Mucosa of descending colon (tissue), 3 donors: ENCODE data around the gene PACRG. TPM values are rescaled to one million over a fixed set of nuclear protein-coding genes. Genes with fewer than 3 reads are reported as not detected.

ENCODE experiments used
- ATAC-seq: fragments of 200-7000 bp; cut with Tn5 transposase; one replicate; pipeline ENCODE4 v1.9.1; 2020; ENCODE audit warnings: mild to moderate bottlenecking, moderate library complexity
- DNase-seq, 3 donors: peaks; one replicate each; pipeline ENCODE4 v3.0.0-alpha.2; 2020
- H3K36me3 ChIP-seq: fragments of 200-600 bp; one replicate; pipeline ENCODE4 v1.8.0; 2021; ENCODE audit warnings: low read depth, mild to moderate bottlenecking
- H3K4me1 ChIP-seq: fragments of 200-600 bp; one replicate; pipeline ENCODE4 v1.8.0; 2021; ENCODE audit warnings: low read depth, mild to moderate bottlenecking
- H3K4me3 ChIP-seq: fragments of 200-600 bp; one replicate; pipeline ENCODE4 v1.8.0; 2021; ENCODE audit warnings: mild to moderate bottlenecking
- H3K9me3 ChIP-seq: fragments of 200-600 bp; one replicate; pipeline ENCODE4 v1.8.0; 2021; ENCODE audit warnings: mild to moderate bottlenecking
- CTCF ChIP-seq: fragments of 200-600 bp; IDR thresholded peaks from one replicate; pipeline ENCODE4 v1.8.0; 2022; ENCODE audit warnings: antibody characterized with exemption, mild to moderate bottlenecking
- intact Hi-C, 2 donors: fragments of 100-400 bp; cut with DNase I in 1 of 2; cut with micrococcal nuclease in 1 of 2; formaldehyde crosslinking; loops; one replicate each; pipeline versions ENCODE4 v1.11.0 to v1.11.1; 2022; cut with DNase I, micrococcal nuclease
- total RNA-seq, 3 donors: library from RNA; stranded (reverse); fragmentation: NEBNext Ultra II Directional in 2 of 3; extraction: Animal tissue kit (Norgen Biotek cat#: 25700) in 2 of 3; gene quantifications; one replicate each; pipeline versions ENCODE4 v1.2.1 to v1.2.4, GENCODE V29; 2021 to 2023
- donor health status: DM: no; HTN: no; CAD: no; lungs with moderate emphysema.
- donor health status: DM: no; HTN: no; CAD: no.
- donor health status: DM: no; HTN: yes; CAD: no.

PACRG gene
- total RNA-seq, 3 donors from 2014 or later: 1.1 to 1.5 (median 1.3) TPM

DNA sequence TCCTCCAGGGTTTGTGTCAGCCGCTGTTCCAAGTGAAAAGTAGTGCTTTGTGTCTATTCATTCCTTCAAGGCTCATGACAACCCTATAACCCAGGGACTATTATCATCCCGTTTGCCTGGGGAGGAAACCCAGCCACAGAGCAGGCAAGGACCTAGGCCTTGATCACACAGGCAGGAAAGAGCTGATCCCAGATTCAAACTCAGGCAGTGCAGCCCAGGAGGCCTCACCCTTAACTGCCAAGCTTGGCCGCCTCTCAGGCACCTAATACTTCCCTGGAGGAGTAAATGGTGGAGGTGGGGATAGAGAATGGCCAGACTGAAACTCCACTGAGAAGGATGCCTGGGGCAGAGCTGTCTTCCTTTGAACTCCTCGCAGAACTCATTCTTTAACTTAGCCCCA lies 471.6 kb downstream of the PACRG start:
- Histone ChIP-seq H3K36me3 (no peaks in the 10 kb centered on the region), H3K9me3 (no peaks in the 10 kb centered on the region), H3K4me3 (no peak overlapping the region), H3K4me1 (no peaks in the 10 kb centered on the region)
- intact Hi-C loops: no loop called here
- ATAC-seq: no peak
- no peak for TF ChIP-seq CTCF
- DNase-seq: no peak

GRCh38 chr6:163200289-163200688 lies 472.5 kb downstream of the PACRG start:
- Histone ChIP-seq H3K4me1 (no peaks in the 10 kb centered on the region), H3K36me3 (no peaks in the 10 kb centered on the region), H3K9me3 (no peaks in the 10 kb centered on the region), H3K4me3 (no peak overlapping the region)
- no peak for DNase-seq
- no peak for ATAC-seq
- intact Hi-C loops: no loop called here
- TF ChIP-seq CTCF: no peak

DNA sequence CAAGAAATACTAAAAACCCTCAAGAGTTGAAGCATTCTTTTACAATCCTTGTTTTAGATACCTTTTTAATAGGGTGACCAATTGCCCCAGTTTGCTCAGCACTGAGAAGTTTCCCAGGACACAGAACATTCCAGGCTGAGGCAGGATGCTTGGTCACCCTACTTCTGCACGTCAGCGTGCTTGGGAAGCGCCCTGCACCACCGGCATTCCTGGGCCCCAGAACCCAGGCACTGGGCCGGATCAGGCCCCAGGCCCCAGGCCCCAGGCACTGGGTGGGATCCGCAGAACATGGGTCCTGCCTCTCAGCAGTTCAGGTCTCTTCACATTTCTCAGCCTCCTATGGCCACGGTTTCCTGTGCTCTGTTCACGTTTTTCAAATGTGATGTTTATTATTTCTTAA lies 472.9 kb downstream of the PACRG start:
- H3K4me3 ChIP-seq: no peak overlapping the region
- no peak for DNase-seq
- no peaks in the 10 kb centered on the region for H3K9me3 ChIP-seq
- ATAC-seq: no peak
- no peaks in the 10 kb centered on the region for H3K4me1 ChIP-seq
- TF ChIP-seq CTCF: no peak
- intact Hi-C loops: no loop called here
- H3K36me3 ChIP-seq: no peaks in the 10 kb centered on the region

GRCh38 chr6:163201855-163202254 lies 474.1 kb downstream of the PACRG start:
- intact Hi-C loops: no loop called here
- DNase-seq (no peak), ATAC-seq (no peak)
- H3K4me3 ChIP-seq: no peak overlapping the region
- TF ChIP-seq CTCF: no peak
- no peaks in the 10 kb centered on the region for H3K4me1 ChIP-seq
- H3K36me3 ChIP-seq: no peaks in the 10 kb centered on the region
- H3K9me3 ChIP-seq: peaks cover 5% of the 10 kb centered on the region

DNA sequence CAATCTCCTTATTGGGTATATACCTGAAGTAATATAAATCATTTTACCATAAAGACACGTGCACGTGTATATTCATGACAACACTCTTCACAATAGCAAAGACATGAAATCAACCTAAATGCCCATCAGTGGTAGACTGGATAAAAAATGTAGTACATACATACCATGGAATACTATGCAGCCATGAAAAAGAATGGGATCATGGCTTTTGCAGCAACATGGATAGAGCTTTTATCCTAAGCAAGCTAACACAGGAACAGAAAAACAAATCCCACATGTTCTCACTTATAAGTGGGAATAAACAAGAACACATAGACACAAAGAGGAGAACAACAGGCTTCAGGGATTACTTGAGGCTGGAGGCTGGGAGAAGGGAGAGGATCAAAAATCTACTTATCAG lies 478.4 kb downstream of the PACRG start:
- Histone ChIP-seq H3K4me3 (no peak overlapping the region), H3K4me1 (no peaks in the 10 kb centered on the region), H3K36me3 (no peaks in the 10 kb centered on the region), H3K9me3 (peaks cover 6% of the 10 kb centered on the region)
- TF ChIP-seq CTCF: no peak
- DNase-seq (no peak), ATAC-seq (no peak)
- intact Hi-C loops: no loop called here
